UCSD-AML1 (cell line): ENCODE results near the gene CRYAB.
A peak's percentile ranks its signal among the peaks of the same experiment; 100 is the strongest.

Experiments used
- DNase-seq: peaks from one replicate; lab custom pipeline; 2025; ENCODE audit not compliant: unreplicated experiment; lab: John Stamatoyannopoulos, UW

The CRYAB gene, protein sequence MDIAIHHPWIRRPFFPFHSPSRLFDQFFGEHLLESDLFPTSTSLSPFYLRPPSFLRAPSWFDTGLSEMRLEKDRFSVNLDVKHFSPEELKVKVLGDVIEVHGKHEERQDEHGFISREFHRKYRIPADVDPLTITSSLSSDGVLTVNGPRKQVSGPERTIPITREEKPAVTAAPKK

DNA sequence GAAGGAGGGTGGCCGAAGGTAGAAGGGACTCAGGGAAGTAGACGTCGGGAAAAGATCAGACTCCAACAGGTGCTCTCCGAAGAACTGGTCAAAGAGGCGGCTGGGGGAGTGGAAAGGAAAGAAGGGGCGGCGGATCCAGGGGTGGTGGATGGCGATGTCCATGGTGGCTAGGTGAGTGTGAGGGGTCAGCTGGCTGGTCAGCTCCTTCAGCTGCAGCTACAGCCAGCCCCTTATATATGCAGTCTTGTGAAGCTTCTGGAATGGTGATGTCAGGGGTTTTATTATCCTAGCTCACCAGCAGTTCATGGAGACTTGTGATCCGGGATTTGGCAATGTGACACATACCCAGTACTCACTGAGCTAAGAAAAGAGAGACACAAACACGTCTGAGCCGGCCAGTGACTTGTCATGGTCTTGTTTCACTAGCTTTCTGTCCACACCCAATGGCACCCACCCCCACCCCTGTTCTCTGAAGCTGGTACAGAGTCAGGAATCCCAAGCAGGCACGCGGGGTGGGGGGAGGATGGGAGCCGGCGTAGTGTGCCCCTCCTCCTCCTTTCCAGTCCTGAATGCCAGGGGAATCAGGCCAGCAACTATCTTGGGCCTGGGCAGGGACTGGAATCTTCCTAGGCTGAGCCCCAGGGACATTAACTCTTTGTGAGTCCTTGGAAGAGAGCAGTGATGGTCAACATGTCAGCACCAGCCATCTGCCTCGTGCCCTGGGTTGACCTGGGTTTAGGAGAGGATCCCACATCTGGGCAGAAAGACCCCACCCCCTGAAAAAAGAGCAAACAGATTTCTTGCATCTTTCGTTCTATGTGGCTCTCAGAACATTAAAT is at the start of gene CRYAB:
CRYAB (minus strand) TSS at position 208 of the 839 bp plus-strand sequence; CDS start at position 162, 46 bp downstream.
- DNase-seq, result no peak

DNA sequence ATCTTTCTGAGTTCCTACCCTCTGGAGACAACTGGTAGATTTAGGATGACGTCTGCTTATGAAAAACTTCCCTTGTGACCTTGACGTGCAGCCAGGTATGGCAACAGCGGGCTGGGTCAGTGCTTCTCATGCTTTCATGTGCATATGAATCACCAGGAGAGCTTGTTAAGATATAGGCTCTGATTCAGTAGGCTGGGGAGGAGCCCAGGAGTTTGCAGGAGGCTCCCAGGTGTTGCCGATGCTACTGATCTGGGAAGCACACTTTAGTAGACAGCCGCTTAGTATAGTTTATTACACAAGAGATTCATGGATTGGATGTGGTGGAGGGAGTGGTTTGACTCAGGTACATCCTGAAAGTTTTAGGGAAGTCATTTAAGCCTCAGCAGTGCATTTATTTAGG is 49.3 kb upstream of the CRYAB start:
- no peak for DNase-seq

DNA sequence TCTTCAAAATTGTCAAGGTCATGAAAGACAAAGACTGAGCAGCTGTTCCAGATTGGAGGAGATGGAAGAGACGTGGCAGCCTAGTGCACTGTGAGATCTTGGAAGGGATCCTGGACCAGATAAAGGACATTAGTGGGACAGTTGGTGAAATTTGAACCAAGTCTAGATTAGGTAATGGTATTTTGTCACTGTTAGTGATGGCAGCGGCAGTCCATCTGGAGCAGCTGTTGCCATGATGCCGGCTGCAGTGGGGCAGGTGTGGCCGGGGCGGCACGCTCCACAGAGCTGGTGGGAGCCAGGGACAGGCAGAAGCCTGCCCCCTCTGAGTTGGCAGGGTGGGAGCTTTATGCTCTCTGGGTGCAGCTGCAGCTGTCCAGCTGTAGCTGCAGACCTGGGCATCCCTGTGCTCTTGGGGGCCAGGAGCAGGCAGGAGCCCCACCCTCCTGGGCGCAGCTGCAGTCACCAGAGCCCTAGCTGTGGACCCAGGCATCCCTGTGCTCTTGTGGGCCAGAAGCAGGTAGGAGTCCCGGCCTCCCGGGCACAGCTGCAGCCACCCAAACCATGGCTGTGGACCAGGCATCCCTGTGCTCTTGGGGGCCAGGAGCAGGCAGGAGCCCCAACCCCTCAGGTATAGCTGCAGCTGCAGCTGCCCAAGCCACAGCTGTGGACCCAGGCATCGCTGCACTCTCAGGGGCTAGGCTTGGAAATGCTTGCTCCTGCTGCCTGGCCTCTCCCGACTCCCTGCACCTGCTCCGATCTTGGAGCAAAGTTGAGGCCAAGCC is 46.3 kb upstream of the CRYAB start:
- no peak for DNase-seq

DNA sequence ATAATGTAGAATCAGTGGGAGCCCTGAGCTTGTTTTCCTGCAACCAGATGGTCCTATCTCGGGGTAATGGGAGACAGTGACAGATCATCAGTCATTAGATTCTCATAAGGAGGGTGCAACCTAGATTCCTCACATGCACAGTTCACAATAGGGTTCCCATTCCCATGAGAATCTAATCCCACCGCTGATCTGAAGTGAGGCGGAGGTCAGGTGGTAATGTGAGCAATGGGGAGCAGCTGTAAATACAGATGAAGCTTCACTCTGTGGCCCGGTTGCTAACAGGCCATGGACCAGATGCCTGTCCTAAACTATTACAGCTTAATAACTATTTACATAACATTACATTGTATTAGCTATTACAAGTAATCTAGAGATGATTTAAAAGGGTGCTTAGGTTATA is 42.6 kb upstream of the CRYAB start:
- no peak for DNase-seq

DNA sequence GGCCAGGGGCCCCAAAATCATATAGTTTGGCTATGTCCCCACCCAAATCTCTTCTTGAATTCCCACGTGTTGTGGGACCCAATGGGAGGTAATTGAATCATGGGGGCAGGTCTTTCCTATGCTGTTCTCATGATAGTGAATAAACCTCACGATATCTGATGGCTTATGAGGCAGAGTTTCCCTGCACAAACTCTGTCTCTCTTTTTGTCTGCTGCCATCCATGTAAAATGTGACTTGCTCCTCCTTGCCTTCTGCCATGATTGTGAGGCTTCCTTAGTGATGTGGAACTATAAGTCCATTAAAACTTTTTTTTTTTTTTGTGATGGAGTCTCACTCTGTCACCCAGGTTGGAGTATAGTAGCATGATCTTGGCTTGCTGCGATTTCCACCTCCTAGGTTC is 40.0 kb upstream of the CRYAB start:
- DNase-seq, result no peak

DNA sequence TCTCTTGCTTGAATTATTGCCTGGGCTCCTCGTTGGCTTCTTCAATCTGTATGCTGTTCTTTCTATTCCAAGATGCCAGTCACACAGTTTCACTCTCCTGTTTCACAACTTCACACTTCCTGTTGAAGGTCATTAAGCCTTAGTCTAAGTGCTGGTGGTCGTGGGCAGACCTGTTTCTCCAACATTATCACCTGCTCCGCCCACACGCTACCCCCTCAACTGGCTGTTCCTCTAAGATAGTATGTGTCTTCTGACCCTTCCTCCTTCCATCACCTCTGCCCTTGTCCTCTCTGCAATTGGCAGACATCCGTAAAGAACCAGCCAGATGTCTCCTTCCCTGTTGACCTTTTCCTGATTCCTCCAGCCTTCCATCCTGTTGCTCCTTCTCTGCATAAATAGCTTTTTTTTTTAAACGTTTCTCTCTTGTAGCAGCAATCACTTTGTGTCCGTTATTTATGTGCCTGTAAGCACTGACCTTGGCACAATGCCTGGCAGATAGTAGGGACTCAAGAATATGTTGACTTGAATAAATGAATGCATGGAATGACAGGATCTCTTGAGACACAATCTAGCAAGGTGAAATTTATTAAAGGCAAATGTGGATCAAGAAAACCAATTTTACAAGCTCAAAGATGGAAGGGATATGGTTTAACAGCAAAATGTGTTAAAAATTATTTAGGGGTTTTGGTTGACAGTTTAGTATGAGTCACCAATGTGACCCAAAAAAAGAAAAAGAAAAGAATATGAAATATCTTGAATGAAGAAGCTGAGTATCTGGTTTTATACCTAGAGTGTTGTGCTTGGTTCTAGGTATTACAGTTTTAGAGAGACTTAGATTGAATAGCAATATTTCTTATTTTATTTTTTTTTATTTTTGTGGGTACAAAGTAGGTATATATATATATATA is 38.2 kb upstream of the CRYAB start:
- DNase-seq, result no peak

DNA sequence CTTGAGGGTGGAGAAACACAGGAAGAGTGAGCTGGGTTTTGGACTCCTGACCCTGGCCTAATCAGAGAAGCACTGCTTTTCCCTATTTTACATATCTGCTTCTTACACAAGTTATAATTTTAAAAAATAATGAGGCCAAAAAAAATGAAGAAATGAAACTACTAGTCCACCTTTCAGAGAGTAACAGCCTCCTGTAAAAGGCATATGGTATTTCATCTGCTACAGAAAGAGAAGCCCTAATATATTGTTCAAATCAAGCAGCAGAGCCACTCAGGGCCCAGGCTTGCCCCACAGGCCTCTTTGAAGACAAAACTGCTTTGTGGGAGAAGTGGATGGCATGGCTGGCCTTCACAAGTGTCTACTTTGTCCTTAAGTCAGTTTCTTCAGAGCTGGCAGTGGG is 35.6 kb upstream of the CRYAB start:
- no peak for DNase-seq

DNA sequence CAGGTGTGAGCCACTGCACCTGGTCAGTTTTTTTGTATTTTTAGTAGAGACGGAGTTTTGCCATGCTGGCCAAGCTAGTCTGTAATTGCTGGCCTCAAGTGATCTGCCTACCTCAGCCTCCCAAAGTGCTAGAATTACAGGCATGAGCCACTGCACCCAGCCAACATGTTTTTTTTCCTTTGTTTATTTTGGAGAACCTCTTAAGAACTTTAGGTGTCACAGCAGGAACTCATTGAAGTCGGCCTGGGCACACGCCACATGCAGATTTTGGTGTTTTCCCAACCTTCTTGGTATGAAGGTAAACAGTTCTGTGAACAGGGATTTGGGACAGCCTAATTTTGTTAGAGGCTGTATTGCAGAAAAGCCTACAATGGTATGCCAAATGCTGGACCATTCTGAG is 34.9 kb upstream of the CRYAB start:
- DNase-seq, result no peak

DNA sequence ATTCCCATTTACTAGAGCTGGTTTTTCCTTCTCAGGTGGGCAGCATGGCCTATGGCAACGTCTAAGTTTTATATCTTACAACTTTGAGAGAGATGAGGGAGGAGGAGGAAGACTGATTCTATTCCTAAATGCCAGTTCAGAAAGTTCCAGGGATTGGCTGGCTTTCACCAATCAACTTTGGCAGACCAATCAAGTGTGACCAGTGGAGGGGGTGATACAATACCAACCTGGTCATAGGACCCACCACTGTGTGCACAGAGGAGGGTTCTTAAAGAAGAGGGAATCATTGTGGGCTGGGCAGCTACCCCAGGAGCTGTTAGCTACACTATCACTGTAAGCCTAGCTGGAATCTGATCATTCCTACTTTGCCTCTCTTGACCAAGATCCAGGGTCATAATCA is 33.6 kb upstream of the CRYAB start:
- no peak for DNase-seq

DNA sequence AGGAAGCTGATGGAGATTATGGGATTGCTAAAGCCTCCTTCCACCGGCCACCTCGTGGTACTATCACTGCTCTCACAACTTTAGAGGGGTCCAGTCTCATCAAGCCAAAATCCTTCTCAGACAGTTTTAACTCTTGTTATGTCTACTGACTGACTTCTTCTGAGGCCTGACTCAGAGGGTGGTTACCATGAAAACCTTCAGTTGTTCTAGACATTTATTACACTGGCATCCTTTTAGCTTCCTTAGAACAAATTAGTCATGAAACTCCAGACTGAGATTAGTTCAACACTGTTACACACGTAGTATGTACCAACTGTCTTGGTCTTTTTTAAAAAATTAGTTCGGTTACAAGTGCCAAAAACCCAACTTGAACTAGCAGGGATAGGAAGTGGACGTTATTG is 33.1 kb upstream of the CRYAB start:
- DNase-seq, result no peak

DNA sequence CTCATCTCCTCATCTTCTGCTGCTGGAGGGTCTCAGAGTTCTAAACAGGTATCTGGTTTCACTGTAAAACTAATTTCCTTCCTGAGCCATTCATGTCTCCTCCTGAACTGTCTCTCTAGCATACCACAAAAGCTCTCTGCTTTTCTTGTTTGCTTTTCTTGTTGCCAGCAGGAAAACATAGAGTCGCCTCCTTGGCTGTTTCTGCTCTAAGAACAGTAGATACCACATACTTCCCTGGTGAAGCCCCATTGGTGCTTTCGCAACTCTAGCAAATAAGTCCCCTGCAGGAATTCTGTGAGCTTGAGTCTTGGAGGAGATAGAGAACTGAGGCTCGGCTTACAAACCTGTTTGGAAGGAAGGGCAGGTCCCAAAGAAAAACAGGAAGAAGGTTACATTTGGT is 32.6 kb upstream of the CRYAB start:
- DNase-seq, result no peak

DNA sequence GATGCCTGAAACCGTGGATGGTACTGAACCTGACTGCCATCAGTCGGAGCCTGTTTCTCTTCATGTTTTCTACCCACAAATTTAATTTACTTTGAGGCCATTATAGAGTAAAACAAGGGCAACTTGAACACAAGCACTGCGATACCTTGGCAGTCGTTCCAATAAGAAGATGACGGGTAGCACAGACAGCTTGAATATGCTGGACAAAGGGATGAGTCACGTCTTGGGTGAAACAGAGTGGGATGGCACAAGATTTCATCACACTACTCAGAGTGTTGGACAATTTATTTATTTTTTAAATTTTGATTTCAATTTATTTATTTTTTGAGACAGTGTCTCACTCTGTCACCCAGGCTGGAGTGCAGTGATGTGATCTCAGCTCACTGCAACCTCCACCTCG is 31.3 kb upstream of the CRYAB start:
- DNase-seq, result no peak

DNA sequence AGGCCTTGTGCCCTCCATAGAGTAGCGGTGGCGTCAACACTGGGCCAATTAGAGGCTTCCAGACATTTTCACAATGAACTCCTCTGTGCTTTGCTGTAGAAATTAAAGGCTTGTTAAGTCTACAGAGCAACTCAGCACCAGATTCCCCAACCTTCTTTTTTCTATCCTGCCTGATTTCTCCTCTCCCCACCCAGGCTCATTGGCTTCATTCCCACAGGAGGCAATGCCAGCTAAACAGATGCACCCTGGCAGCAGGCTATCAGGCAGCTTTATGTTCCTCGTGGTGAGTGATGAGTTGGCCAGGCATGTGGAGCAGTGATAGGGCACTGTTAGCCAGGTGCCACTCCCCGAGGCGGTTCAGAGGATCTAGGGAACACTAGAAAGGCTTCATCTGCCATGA is 30.4 kb upstream of the CRYAB start:
- no peak for DNase-seq

DNA sequence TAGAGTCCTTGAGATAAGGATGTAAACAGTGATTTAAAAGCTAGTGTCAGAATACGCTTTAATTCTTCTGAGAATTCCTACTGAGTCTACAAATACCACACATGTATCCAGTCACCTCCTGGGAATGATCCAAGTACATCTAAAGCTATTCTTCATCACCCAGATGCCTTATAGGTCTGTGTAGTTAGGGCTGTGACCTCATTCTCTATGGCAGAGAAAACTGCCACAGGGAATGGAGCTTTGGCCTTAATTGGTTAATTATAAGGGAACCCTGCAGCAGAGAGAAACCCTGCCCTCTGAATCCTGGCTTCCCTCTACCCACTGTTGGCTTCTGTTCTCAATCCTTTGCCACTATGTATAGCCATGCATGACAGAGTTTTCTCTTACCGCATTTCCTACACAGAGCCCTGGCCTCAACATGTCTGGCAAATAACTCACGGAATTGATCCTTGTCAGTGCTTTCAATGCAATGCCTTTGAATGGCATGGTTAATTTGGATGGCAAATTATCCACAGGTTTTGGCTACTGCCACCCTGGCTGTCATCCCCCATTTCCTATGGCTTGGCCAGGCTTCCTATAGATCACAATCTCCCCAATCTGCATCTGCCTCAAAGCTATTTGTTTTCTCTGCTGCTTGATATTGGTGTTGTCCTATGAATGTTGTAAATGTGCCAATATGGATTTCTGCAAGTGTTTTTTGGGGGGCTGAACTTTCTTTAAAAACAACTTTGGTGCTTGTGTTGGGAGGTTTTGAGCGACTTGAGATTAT is 28.4 kb upstream of the CRYAB start:
- DNase-seq, result no peak

DNA sequence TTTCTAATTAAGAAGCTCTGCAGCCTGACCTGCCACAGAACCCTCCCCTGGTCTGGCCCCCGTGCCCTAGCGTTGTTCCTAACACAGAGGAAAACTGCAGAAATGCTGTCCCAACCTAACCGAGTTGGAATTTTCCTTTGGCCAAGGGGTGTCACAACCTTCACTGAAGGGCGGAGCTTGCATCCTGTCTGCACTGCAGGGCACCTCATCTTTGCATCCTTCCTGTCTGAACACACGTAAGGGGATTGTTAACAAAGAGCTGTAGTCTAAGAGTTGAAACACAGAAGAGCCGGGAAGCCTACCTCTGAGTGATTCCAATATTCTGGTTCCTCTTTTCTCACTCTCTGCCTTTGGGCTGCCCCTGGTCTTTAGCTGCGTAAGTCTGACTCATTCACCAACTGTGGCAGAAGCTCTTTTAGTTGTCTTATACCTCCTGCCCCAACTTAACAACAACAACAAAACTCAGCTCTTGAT is 27.2 kb upstream of the CRYAB start:
- peak; percentile 22 for DNase-seq

DNA sequence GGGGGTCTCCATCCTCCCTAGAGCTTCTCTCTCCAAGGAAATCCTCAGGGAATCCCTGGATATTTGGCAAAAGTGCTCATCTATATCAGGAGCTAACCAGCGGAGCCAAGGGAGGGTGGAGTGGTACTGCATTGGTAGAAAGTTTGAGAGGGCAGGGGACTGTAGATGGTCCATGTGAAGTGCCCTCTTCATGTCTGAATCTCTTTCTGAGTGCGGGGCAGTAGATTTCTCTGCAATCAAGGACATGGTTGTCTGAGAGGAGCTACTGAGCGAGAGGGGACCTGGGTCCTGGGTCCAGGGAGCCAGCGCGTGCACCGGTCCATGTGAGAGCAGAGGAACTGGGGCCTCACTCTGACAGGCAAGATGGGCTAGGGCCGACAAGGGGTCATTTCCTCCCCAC is 26.3 kb upstream of the CRYAB start:
- DNase-seq, result no peak

DNA sequence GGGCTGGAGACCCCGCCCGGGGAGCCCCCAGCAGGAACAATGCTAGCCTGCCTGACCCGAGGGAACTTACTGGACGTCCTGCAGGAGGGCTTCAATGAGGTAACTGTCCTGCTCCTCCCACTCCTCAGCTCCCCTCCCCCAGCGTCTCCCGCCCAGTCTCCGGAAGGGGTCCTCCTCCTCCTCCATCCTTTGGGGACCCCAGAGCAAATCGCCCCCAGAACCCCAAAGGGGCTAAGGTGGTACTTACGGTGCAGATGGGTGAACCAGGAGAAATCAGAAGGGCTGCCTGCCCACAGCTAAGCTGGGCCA is 25.8 kb upstream of the CRYAB start:
- DNase-seq, result no peak

DNA sequence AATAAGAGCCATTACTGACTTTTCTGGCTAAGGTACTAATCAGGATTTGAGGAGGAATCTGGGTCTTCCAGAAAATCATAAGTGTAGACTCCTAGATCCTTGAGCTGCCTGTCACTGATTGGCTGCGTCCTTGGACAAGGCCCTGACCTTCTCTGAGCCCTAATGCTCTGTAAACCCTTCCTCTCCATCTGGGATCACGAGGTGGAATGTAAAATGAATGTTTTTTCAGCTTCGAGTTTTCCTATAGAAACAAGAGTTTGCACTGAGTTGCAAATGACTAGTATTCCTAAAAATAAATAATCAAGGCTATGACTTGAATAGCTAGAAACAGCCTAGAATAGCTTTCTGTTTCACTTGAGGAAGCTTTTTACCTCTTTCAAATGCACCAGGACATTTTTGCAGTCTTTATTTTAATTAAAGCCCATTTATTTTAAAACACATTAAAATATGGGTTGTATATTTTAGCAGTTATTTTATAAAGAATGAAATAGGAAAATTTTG is 24.5 kb upstream of the CRYAB start:
- DNase-seq, result no peak

DNA sequence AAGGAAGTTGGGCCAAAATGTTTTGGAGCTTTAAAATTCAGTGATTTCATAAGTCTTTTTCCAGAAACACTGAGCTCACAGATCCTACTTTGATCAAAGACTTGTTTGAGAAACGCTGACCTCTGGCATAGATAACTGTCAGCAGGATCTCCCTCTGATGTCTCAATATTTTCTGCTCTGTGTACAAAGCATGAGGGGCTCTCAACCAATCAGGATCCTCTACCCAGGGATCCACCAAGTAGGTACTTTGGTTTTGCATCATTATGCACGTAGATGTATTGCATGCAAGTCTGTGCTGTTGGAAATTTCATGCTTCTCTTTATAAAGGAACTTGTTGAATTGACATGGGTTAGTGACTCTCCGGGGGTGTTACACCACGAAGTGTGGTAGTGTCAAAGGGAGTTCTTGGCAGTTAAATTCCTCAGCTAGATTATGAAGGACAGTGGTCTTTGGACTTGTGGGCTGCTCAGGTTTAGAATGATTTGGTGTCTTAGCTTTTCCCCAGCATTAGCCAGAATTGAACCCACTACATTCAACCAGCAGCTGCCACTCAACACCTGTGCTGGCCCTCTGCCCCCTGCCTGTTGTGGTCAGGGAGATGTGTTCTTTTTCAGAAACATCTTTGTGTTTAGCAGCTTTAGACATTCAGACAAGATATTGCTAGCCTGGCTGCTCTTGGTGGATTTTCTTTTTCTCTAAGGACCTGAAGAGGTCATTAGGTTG is 23.9 kb upstream of the CRYAB start:
- DNase-seq, result no peak
